ENCODE data around the gene SMIM32. TPM values are rescaled to one million over a fixed set of nuclear protein-coding genes. Genes with fewer than 3 reads are reported as not detected.

SMIM32 gene
- total RNA-seq, 1 donor from 2014 or later: not detected

- intact Hi-C loops (cut with micrococcal nuclease): no loop called here
These were observed 16.0 kb upstream of the SMIM32 start for GRCh38 chr5:136208916-136209315.

GRCh38 chr5:136207631-136208030, 14.7 kb upstream of the SMIM32 start:
- intact Hi-C loops (cut with micrococcal nuclease): no loop called here

- intact Hi-C loops (cut with micrococcal nuclease): no loop called here
These were observed 13.4 kb upstream of the SMIM32 start for GRCh38 chr5:136206361-136206760.

- intact Hi-C loops (cut with micrococcal nuclease): no loop called here
These were observed 13.0 kb upstream of the SMIM32 start for GRCh38 chr5:136205941-136206340.

- intact Hi-C loops (cut with micrococcal nuclease): no loop called here
These were observed 12.2 kb upstream of the SMIM32 start for GRCh38 chr5:136205061-136205702.

- intact Hi-C loops (cut with micrococcal nuclease): no loop called here
These were observed 10.5 kb upstream of the SMIM32 start for GRCh38 chr5:136203303-136203922.

- intact Hi-C loops (cut with micrococcal nuclease): no loop called here
These were observed 9.7 kb upstream of the SMIM32 start for GRCh38 chr5:136202469-136203205.

GRCh38 chr5:136201870-136202269, 8.9 kb upstream of the SMIM32 start:
- intact Hi-C loops (cut with micrococcal nuclease): no loop called here

GRCh38 chr5:136200761-136201160, 7.8 kb upstream of the SMIM32 start:
- intact Hi-C loops (cut with micrococcal nuclease): no loop called here

- intact Hi-C loops (cut with micrococcal nuclease): no loop called here
These were observed 7.2 kb upstream of the SMIM32 start for GRCh38 chr5:136200130-136200529.

- intact Hi-C loops (cut with micrococcal nuclease): no loop called here
These were observed 6.4 kb upstream of the SMIM32 start for GRCh38 chr5:136199408-136199807.

GRCh38 chr5:136198453-136198852, 5.5 kb upstream of the SMIM32 start:
- intact Hi-C loops (cut with micrococcal nuclease): no loop called here

- intact Hi-C loops (cut with micrococcal nuclease): no loop called here
These were observed 4.6 kb upstream of the SMIM32 start for GRCh38 chr5:136197462-136198142.

GRCh38 chr5:136195971-136196820, 3.2 kb upstream of the SMIM32 start:
- intact Hi-C loops (cut with micrococcal nuclease): no loop called here

GRCh38 chr5:136194576-136194975, 1.6 kb upstream of the SMIM32 start:
- intact Hi-C loops (cut with micrococcal nuclease): no loop called here

GRCh38 chr5:136193322-136193935, 467 bp upstream of the SMIM32 start:
- intact Hi-C loops (cut with micrococcal nuclease): no loop called here

- intact Hi-C loops (cut with micrococcal nuclease): no loop called here
These were observed 892 bp downstream of the SMIM32 start for GRCh38 chr5:136192015-136192525.

- intact Hi-C loops (cut with micrococcal nuclease): no loop called here
These were observed 1.5 kb downstream of the SMIM32 start for GRCh38 chr5:136191304-136192014.

GRCh38 chr5:136190904-136191303, 2.1 kb downstream of the SMIM32 start:
- intact Hi-C loops (cut with micrococcal nuclease): no loop called here

Measured in T-helper 2 cell treated with Interferon-gamma antibody and Interleukin-4, amounts not matched to agents 100 ng/mL and 5 ng/mL, for 36 hours (primary cell).